Midbrain (tissue), 1 donor: ENCODE data around the gene PDK2.

ENCODE experiments used
- DNase-seq: peaks from one replicate; lab custom pipeline; 2025; lab: John Stamatoyannopoulos, UW

Gene PDK2

GRCh38 chr17:50135316-50136095 is 40.4 kb downstream of the PDK2 start:
- DNase-seq, result no peak

GRCh38 chr17:50136096-50136687 is 41.0 kb downstream of the PDK2 start:
- no peak for DNase-seq

- no peak for DNase-seq
Measured at GRCh38 chr17:50137042-50137441, 41.9 kb downstream of the PDK2 start.

GRCh38 chr17:50139185-50139783 is 44.1 kb downstream of the PDK2 start:
- DNase-seq, result no peak

- peak; percentile 59 for DNase-seq
Measured at GRCh38 chr17:50139950-50140885, 45.1 kb downstream of the PDK2 start.

GRCh38 chr17:50141026-50141744 is 46.0 kb downstream of the PDK2 start:
- no peak for DNase-seq

- no peak for DNase-seq
Measured at GRCh38 chr17:50141745-50142110, 46.6 kb downstream of the PDK2 start.

GRCh38 chr17:50143461-50144176 is 48.5 kb downstream of the PDK2 start:
- DNase-seq, result no peak

GRCh38 chr17:50144355-50144754 is 49.2 kb downstream of the PDK2 start:
- DNase-seq, result no peak

- DNase-seq, result no peak
Measured at GRCh38 chr17:50144845-50145531, 49.8 kb downstream of the PDK2 start.

- no peak for DNase-seq
Measured at GRCh38 chr17:50145532-50146229, 50.5 kb downstream of the PDK2 start.

- DNase-seq, result no peak
Measured at GRCh38 chr17:50146230-50146926, 51.2 kb downstream of the PDK2 start.

GRCh38 chr17:50146927-50147665 is 51.9 kb downstream of the PDK2 start:
- peak; percentile 27 for DNase-seq

GRCh38 chr17:50147841-50148225 is 52.7 kb downstream of the PDK2 start:
- no peak for DNase-seq

GRCh38 chr17:50148226-50149090 is 53.3 kb downstream of the PDK2 start:
- DNase-seq, result peak; percentile 42

GRCh38 chr17:50149091-50149416 is 53.9 kb downstream of the PDK2 start:
- DNase-seq, result no peak
